Myocyte (in vitro differentiated cells): ENCODE results near the gene CALR3. TPM values are rescaled to one million over a fixed set of nuclear protein-coding genes. Genes with fewer than 3 reads are reported as not detected.
"Not testable (repeated sequence)": the region's sequence is repeated elsewhere in the genome, so short reads cannot be mapped to it uniquely, and the experiment has no call there.

Source experiments
- DNase-seq: peaks from one replicate; pipeline ENCODE4 v3.0.0-alpha.2; 2012; ENCODE audit warnings: low read depth
- total RNA-seq: library from RNA; depleted of rRNA; stranded (reverse); fragments of >200 nt; gene quantifications from 2 replicates; pipeline ENCODE4 v1.2.3, GENCODE V29; 2014

The CALR3 gene
- total RNA-seq, 1 donor from 2014 or later: not detected

- DNase-seq: no peak
Observed at GRCh38 chr19:16497042-16497441, 1.1 kb upstream of the CALR3 start.

GRCh38 chr19:16496613-16496983 is 631 bp upstream of the CALR3 start:
- peak; percentile 84 for DNase-seq

DNA sequence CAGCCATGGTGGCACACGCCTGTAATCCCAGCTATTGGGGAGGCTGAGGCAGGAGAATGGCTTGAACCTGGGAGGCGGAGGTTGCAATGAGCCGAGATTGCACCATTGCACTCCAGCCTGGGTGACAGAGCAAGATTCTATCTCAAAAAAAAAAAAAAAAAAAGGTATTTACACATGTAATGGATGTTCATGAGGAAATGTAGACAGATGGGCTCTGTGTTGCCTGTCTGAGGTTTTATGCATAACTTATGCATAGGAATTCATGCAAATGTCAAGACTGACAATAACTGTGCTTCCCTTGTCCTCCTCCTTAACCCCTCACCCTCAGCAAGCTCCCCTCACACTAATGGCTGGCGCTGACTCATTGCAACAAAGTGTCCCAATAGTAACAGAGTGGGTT is 9.5 kb downstream of the CALR3 start:
- DNase-seq: not testable (repeated sequence)

DNA sequence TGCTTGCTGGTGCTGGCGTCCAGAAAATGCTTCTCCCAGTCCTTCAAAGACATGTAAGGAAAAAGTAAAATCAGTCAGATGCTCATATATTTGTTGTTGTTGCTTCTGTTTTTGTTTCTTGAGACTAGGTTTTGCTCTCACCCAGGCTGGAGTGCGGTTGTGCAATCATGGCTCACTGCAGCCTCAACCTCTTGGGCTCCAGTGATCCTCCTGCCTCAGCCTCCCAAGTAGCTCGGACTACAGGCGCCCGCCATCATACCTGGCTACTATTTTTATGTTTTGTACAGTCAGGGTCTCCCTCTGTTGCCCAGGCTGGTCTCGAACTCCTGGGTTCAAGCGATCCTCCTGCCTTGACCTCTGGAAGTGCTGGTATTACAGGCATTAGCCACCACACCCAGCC is 13.2 kb downstream of the CALR3 start:
- DNase-seq: no peak

- DNase-seq: no peak
Observed at GRCh38 chr19:16477311-16477710, 18.7 kb downstream of the CALR3 start.

DNA sequence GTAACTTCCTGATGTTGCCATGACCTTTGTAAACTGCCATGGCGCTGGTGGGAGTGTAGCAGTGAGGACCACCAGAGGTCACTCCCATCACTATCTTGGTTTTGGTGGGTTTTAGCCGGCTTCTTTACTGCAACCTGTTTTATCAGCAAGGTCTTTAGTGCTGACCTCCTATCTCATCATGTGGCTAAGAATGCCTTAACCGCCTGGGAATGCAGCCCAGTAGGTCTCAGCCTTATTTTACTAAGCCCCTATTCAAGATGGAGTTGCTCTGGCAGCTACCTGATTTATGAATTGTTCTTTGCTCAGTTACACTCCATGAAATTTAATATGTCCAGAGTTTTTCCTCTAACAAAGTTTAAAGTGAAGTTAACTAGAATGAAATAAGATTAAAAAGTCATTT is 19.6 kb downstream of the CALR3 start:
- no peak for DNase-seq

DNA sequence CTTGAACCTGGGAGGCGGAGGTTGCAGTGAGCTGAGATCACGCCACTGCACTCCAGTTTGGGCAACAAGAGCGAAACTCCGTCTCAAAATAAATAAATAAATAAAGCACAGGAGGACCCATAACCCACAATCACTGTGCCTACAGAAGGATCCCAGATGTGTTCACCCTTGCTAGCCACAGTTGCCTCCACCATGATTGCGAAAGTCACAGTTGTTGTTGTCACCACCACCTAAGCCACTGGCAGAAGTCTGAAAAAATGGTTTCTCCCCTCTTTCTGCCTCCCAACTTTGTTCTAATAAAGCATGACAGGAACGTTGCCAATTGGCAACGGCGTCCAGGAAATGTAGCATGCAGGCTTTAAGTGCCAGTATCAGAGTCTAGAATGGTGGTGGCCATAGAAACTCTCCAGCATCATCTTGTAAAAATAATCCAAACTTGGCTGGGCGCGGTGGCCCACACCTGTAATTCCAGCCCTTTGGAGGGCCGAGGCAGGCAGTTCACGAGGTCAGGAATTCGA is 22.0 kb downstream of the CALR3 start:
- DNase-seq: no peak

- DNase-seq: no peak
Observed at GRCh38 chr19:16472992-16473391, 23.0 kb downstream of the CALR3 start.

DNA sequence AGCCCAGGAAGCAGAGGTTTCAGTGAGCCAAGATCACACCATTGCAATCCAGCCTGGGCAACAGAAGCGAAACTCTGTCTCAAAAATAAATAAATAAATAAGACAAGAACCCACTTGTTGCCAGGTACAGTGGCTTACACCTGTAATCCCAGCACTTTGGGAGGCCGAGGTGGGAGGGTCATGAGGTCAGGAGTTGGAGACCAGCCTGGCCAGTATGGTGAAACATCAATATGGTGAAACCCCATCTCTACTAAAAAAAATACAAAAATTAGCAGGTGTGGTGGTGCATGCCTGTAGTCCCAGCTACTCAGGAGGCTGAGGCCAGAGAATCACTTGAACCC is 23.4 kb downstream of the CALR3 start:
- not testable (repeated sequence) for DNase-seq

GRCh38 chr19:16470911-16471811 is 24.8 kb downstream of the CALR3 start:
- DNase-seq: no peak

DNA sequence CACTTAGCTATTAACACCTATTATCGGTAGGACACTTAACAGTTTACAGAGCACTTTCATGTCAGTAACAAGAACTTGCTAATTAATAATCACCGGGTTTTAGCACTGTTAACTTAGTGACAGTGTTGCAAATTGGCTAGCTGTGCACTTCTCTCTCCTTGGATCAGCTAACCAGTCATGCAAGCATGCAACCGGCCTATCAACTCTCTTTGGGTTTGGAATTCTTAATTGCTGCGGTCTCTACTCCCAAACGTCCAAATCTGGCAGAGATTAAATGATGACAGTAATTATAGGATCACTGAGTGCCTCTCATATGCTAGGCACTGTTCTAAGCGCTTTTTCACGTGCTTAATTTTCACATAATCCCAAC is 25.4 kb downstream of the CALR3 start:
- DNase-seq: no peak

- no peak for DNase-seq
Observed at GRCh38 chr19:16467581-16467980, 28.4 kb downstream of the CALR3 start.

GRCh38 chr19:16466802-16467427 is 29.1 kb downstream of the CALR3 start:
- not testable (repeated sequence) for DNase-seq

DNA sequence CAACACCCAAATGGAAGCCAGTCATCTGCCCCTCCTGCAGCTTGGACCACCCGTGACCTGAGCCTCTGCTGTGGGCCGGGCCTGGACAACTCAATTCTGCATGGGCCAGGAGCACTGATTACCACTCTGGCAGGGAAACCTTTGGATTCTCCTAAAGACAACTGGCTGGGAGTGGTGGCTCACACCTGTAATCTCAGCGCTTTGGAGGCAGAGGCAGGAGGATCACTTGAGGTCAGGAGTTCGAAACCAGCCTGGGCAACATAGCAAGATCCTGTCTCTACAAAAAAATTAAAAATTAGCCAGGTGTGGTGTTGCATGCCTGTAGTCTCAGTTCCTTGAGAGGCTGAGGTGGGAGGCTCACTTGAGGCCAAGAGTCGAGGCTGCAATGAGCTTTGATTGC is 30.7 kb downstream of the CALR3 start:
- DNase-seq: no peak

GRCh38 chr19:16463991-16464575 is 31.9 kb downstream of the CALR3 start:
- DNase-seq: peak; percentile 70

- no peak for DNase-seq
Observed at GRCh38 chr19:16463341-16463990, 32.5 kb downstream of the CALR3 start.

GRCh38 chr19:16462757-16463250 is 33.2 kb downstream of the CALR3 start:
- peak; percentile 42 for DNase-seq

GRCh38 chr19:16461630-16462051 is 34.3 kb downstream of the CALR3 start:
- no peak for DNase-seq

DNA sequence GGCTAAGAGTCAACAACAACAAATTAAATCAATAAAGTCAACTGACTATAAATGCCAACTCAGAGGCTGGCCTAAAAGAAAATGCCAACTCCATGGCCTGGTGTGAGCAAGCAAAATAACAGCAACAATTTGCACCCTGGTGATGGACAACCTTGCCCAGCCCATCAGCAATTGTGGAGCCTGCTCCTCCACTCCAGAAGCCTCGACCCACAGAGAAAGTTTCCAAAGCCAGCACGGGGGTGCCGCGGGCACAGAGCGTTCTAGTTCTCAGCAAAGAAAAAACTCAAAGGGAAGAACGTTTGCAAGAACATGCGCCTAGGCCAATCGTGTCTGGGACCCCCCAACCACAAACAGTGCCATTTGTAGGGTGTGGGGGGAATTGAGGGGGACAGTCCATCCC is 35.5 kb downstream of the CALR3 start:
- DNase-seq: no peak

DNA sequence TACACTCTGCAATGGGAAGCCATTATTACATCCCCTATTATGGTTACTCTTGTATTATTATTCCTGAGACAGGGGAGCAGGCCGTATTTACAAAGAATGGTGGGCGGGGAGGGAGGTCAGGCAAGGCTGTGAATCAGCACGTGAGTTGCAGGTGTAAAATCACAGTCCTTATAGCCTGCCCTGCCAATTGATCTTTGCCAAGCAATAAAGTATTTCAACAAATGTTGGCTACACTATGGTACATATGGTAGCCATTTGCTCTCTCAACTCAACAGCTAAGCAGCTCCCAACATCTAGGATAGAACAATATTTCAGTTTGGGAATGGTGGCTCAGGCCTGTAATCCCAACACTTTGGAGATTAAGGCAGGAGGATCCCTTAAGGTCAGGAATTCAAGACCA is 36.3 kb downstream of the CALR3 start:
- DNase-seq: no peak
